ENCODE results near the gene BACH2. TPM values are rescaled to one million over a fixed set of nuclear protein-coding genes. Genes with fewer than 3 reads are reported as not detected.

Gene BACH2
- polyA plus RNA-seq, 2 of the 4 experiments (the other 2 are of a cell fraction): 0.01 to 0.36 TPM

DNA sequence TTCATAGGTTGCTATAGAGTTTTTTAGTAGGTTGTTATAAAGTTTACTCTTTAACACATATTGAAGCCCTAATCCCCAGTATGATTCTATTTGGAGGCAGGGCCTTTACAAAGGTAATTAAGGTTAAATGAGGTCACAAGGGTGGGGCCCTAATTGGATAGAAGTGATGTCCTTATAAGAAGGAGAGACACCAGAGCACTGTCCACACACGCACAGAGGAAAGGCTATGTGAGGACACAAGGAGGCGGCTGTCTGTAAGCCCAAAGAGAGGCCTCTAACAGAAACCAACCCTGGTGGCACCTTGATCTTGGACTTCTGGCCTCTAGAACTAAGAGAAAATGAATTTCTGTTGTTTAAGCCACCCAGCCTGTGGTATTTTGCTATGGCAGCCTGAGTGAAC is 303.8 kb downstream of the BACH2 start:
- POLR2A ChIA-PET: no interaction called here
- Histone ChIP-seq H3K9me3 (no peaks in the 10 kb centered on the region), H3K4me1 (no peaks in the 10 kb centered on the region), H3K4me3 (no peak overlapping the region), H3K4me2 (no peak overlapping the region), H3K27ac (no peak overlapping the region)
- TF ChIP-seq TP53 (CRISPR knock-in tag; IDR thresholded peaks at IDR 0.05) (no peak), HOXA7 (CRISPR knock-in tag; IDR thresholded peaks at IDR 0.05) (no peak), HOXB5 (CRISPR knock-in tag; IDR thresholded peaks at IDR 0.05) (no peak)
- TF ChIP-seq, protein P1, sequence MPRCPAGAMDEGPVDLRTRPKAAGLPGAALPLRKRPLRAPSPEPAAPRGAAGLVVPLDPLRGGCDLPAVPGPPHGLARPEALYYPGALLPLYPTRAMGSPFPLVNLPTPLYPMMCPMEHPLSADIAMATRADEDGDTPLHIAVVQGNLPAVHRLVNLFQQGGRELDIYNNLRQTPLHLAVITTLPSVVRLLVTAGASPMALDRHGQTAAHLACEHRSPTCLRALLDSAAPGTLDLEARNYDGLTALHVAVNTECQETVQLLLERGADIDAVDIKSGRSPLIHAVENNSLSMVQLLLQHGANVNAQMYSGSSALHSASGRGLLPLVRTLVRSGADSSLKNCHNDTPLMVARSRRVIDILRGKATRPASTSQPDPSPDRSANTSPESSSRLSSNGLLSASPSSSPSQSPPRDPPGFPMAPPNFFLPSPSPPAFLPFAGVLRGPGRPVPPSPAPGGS (IDR thresholded peaks at IDR 0.05): no peak
- ATAC-seq (no peak), DNase-seq (ENCODE audit: low read depth in 1 of 2, low spot score in 1 of 2) (no peak), FAIRE-seq (no peak)
- CTCF ChIA-PET: no interaction called here
- 93% methylated on average over 2 of the region's 2 CpGs for whole genome bisulfite sequencing (ENCODE audit: missing lambda C conversion rate)

DNA sequence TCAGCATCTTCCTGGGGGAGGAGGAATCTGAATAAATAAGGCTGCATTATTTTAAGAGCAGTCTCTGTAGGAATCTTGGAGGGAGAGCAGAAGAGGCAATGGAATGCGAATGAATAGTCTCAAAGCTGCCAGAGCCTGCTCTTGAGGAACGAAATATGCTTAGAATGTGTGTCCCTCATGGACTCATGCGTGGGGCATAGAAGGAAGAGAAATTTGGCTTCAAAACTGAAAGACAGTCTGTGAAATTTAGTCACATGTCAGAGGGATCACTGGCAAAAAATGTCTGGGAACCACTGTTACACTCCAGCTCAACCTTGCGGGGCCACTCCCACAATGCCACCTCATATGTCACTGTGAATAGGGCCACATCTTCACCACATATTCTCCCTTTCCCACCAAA is 306.9 kb downstream of the BACH2 start:
- no peak for TF ChIP-seq ZSCAN20 (CRISPR knock-in tag; IDR thresholded peaks at IDR 0.05)
- no peak for TF ChIP-seq NPAS2 (CRISPR knock-in tag; IDR thresholded peaks at IDR 0.05; ENCODE audit: borderline replicate concordance)
- TF ChIP-seq NR3C1 (IDR thresholded peaks at IDR 0.05): no peak
- TF ChIP-seq MAFK (IDR thresholded peaks at IDR 0.05; ENCODE audit: partially characterized antibody): no peak
- ATAC-seq: no peak
- CTCF ChIA-PET: no interaction called here
- H3K4me3 ChIP-seq: no peak overlapping the region
- POLR2A ChIA-PET: no interaction called here
- no peak for DNase-seq (ENCODE audit: low read depth in 1 of 2, low spot score in 1 of 2)
- H3K4me1 ChIP-seq: no peaks in the 10 kb centered on the region
- H3K9me3 ChIP-seq: no peaks in the 10 kb centered on the region
- no peak overlapping the region for H3K27ac ChIP-seq
- 39% methylated on average over 4 of the region's 4 CpGs for WGBS (ENCODE audit: missing lambda C conversion rate)
- FAIRE-seq: no peak
- H3K4me2 ChIP-seq: no peak overlapping the region

DNA sequence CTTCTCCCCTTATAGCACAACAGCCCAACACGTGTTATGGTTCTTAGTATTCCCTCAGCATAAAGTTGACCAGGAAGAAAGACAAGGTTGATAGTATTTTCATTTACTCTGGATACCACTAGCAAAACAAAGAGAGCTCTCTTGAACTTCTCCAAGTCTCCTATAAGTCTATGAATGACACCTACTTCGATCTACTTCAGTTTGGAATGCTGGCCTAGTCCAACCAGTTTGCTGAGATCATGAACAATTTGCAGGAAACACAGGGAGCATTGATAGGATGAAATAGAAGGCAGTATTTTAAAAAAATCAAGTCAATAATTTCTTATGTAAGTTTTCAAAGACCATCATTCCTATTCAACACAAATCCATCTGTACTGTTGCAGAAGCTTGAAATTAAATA is 308.8 kb downstream of the BACH2 start:
- POLR2A ChIA-PET: no interaction called here
- no peak overlapping the region for H3K4me2 ChIP-seq
- no peaks in the 10 kb centered on the region for H3K4me1 ChIP-seq
- no peak overlapping the region for H3K27ac ChIP-seq
- no peak for DNase-seq (ENCODE audit: low read depth in 1 of 2, low spot score in 1 of 2)
- no peak for TF ChIP-seq RAD21 (conservative IDR thresholded peaks at IDR 0.05 in 1 of 2, IDR thresholded peaks at IDR 0.05 in 1 of 2)
- no peak for TF ChIP-seq TP53 (CRISPR knock-in tag; IDR thresholded peaks at IDR 0.05)
- no peak for TF ChIP-seq JUNB (IDR thresholded peaks at IDR 0.05)
- no peak for TF ChIP-seq HDAC2 (IDR thresholded peaks at IDR 0.05)
- TF ChIP-seq POLR2AphosphoS2 (conservative IDR thresholded peaks at IDR 0.05; ENCODE audit: low read length): no peak
- TF ChIP-seq, protein P2, sequence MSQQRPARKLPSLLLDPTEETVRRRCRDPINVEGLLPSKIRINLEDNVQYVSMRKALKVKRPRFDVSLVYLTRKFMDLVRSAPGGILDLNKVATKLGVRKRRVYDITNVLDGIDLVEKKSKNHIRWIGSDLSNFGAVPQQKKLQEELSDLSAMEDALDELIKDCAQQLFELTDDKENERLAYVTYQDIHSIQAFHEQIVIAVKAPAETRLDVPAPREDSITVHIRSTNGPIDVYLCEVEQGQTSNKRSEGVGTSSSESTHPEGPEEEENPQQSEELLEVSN (IDR thresholded peaks at IDR 0.05; ENCODE audit: borderline replicate concordance, low read depth): no peak
- TF ChIP-seq RCOR1 (IDR thresholded peaks at IDR 0.05; ENCODE audit: low read depth, low read length): no peak
- TF ChIP-seq EP300 (IDR thresholded peaks at IDR 0.05): no peak
- no peak for TF ChIP-seq NPAS2 (CRISPR knock-in tag; IDR thresholded peaks at IDR 0.05; ENCODE audit: borderline replicate concordance)
- TF ChIP-seq, protein P1 (IDR thresholded peaks at IDR 0.05): no peak
- TF ChIP-seq KDM5A (IDR thresholded peaks at IDR 0.05): no peak
- no peaks in the 10 kb centered on the region for H3K9me3 ChIP-seq
- no peak for FAIRE-seq
- 8% methylated on average over 2 of the region's 2 CpGs for WGBS (ENCODE audit: missing lambda C conversion rate)
- CTCF ChIA-PET: interaction anchor here (1.1 kb wide), 1 partner anchor 13 kb away, joined by 3 read pairs; no protein-coding TSS in a partner anchor
- H3K4me3 ChIP-seq: no peak overlapping the region
- no peak for ATAC-seq

DNA sequence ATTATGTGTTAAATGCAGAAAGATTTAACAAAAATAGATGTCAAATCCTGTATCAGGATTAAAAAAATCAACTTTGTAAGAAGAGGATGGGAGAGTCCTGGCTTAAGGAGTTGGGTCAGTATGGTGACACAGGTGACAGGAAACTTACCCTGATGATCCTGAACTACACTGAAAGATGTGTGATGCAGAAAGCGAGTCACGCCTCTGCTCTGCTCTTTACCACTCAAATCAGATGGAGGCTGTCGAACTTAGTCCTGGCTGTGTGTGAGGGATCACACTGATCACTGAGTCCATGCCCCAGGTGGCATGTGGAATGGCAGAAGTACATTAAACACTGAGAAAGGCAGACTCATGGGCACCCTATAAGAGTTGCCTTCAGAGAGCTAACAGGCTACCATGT is 309.5 kb downstream of the BACH2 start:
- Histone ChIP-seq H3K4me2 (no peak overlapping the region), H3K27ac (no peak overlapping the region), H3K4me3 (no peak overlapping the region), H3K9me3 (no peaks in the 10 kb centered on the region), H3K4me1 (no peaks in the 10 kb centered on the region)
- WGBS (ENCODE audit: missing lambda C conversion rate): 44% methylated on average over 3 of the region's 3 CpGs
- DNase-seq (ENCODE audit: low read depth in 1 of 2, low spot score in 1 of 2): no peak
- ChIA-PET CTCF (no interaction called here), POLR2A (no interaction called here)
- no peak for ATAC-seq
- FAIRE-seq: no peak
- TF ChIP-seq, protein P3, sequence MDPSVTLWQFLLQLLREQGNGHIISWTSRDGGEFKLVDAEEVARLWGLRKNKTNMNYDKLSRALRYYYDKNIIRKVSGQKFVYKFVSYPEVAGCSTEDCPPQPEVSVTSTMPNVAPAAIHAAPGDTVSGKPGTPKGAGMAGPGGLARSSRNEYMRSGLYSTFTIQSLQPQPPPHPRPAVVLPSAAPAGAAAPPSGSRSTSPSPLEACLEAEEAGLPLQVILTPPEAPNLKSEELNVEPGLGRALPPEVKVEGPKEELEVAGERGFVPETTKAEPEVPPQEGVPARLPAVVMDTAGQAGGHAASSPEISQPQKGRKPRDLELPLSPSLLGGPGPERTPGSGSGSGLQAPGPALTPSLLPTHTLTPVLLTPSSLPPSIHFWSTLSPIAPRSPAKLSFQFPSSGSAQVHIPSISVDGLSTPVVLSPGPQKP (IDR thresholded peaks at IDR 0.05; ENCODE audit: low read depth, low read length): no peak
- no peak for TF ChIP-seq CHD4 (IDR thresholded peaks at IDR 0.05; ENCODE audit: borderline replicate concordance)
- no peak for TF ChIP-seq EHMT2 (IDR thresholded peaks at IDR 0.05; ENCODE audit: low read depth)
- no peak for TF ChIP-seq HDAC2 (IDR thresholded peaks at IDR 0.05)
- no peak for TF ChIP-seq EP300 (IDR thresholded peaks at IDR 0.05)
- TF ChIP-seq RFX5 (IDR thresholded peaks at IDR 0.05): no peak
- TF ChIP-seq, protein P1 (IDR thresholded peaks at IDR 0.05): no peak
- TF ChIP-seq CBX8 (IDR thresholded peaks at IDR 0.05): no peak
- TF ChIP-seq ZC3H11A (IDR thresholded peaks at IDR 0.05): no peak
- no peak for TF ChIP-seq FOXS1 (CRISPR knock-in tag; IDR thresholded peaks at IDR 0.05)
